Right lobe of liver (tissue), 6 donors: ENCODE results near the gene EZR. TPM values are rescaled to one million over a fixed set of nuclear protein-coding genes. Genes with fewer than 3 reads are reported as not detected.

Source experiments
- ATAC-seq, 4 donors: fragments of 200-7000 bp; cut with Tn5 transposase; one replicate each; pipeline ENCODE4 v1.9.1; 2020; ENCODE audit warnings: mild to moderate bottlenecking in 4 of 4, moderate library complexity in 4 of 4
- DNase-seq, 3 donors: peaks; one replicate each; pipeline ENCODE4 v3.0.0-alpha.2; 2020
- H3K27ac ChIP-seq, 3 donors: fragments of 200-600 bp; one replicate each; pipeline ENCODE4 v1.8.0; 2022
- H3K27me3 ChIP-seq, 2 donors: fragments of 200-600 bp; one replicate each; pipeline ENCODE4 v1.8.0; 2022
- H3K36me3 ChIP-seq, 4 donors: fragments of 200-600 bp; sonication (generic) in 1 of 4; one replicate each; pipeline versions ENCODE4 v1.5.1 to v1.8.0; 2017 to 2022; ENCODE audit warnings: control low read depth in 1 of 4
- H3K4me1 ChIP-seq, 4 donors: fragments of 200-600 bp; sonication (generic) in 1 of 4; one replicate each; pipeline versions ENCODE4 v1.5.1 to v1.8.0; 2017 to 2022; ENCODE audit warnings: control low read depth in 1 of 4
- H3K4me3 ChIP-seq, 3 donors: fragments of 200-600 bp; one replicate each; pipeline ENCODE4 v1.8.0; 2022
- H3K9me3 ChIP-seq, 4 donors: fragments of 200-600 bp; sonication (generic) in 1 of 4; one replicate each; pipeline versions ENCODE4 v1.5.1 to v1.8.0; 2017 to 2022; ENCODE audit warnings: control low read depth in 1 of 4
- POLR2A ChIP-seq: fragments of 450-650 bp; IDR thresholded peaks from one replicate; pipeline ENCODE4 v1.6.1; 2017; ENCODE audit warnings: antibody characterized with exemption, mild to moderate bottlenecking
- WGBS: methylation state at CpG from one replicate; pipeline ENCODE4 v1.1.6; 2018; ENCODE audit warnings: low coverage, low lambda C conversion rate; ENCODE audit not compliant: insufficient coverage; ENCODE audit errors: missing lambda C conversion rate; 5-methylcytosine and 5-hydroxymethylcytosine counted together
- intact Hi-C, 2 donors: fragments of 100-400 bp; cut with DNase I; formaldehyde crosslinking; loops; one replicate each; pipeline versions ENCODE4 v1.11.2 to v1.14.1; 2022
- total RNA-seq, 6 experiments: library from RNA; depleted of rRNA in 2 of 6; stranded (reverse); fragments of >200 nt in 2 of 6; fragmentation: NEBNext Ultra II Directional in 3 of 6; extraction: Animal tissue kit (Norgen Biotek cat#: 25700) in 3 of 6; gene quantifications; one replicate each; pipeline versions ENCODE4 v1.1.0 to v1.2.4, GENCODE V29; 2016 to 2023
- TF ChIP-seq, protein P1 (sequence below), 4 donors: fragments of 200-600 bp in 3 of 4; fragments of 450-650 bp in 1 of 4; IDR thresholded peaks; one replicate each; pipeline versions ENCODE4 v1.5.1 to v1.8.0; 2016 to 2022; ENCODE audit warnings: antibody characterized with exemption in 4 of 4, mild to moderate bottlenecking in 2 of 4
- donor health status: DM: no; HTN: yes; CAD: no.
- donor health status: DM: no; HTN: no; CAD: no.
- donor health status: DM: no; HTN: no; CAD: no.
- donor health status: DM: no; HTN: yes; CAD: no.
- donor health status: DM: no; HTN: yes; CAD: no.

The EZR gene
- total RNA-seq, 6 experiments from 2014 or later, result 26.4 to 161 (median 35.9) TPM

DNA sequence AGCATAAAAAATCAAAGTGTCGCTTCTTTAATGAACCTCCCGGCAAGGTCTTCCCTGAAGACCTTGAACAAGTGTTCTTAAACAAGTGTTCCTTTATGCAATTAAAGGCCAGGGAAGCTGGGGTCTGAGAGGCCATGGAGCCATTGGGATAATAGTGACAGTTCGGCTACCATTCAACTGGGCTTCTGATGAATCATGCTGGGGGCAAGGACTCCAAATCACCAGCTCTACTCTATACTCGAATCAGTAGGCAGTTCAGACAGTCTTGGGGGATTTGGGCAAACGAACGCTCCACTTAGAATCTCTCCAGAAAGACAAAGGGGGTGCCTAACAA is 34.7 kb upstream of the EZR start:
- ATAC-seq, result no peak
- no peak overlapping the region for H3K4me3 ChIP-seq
- no peak for DNase-seq
- intact Hi-C loops, result no loop called here
- H3K4me1 ChIP-seq, result no peaks in the 10 kb centered on the region
- TF ChIP-seq, protein P1, sequence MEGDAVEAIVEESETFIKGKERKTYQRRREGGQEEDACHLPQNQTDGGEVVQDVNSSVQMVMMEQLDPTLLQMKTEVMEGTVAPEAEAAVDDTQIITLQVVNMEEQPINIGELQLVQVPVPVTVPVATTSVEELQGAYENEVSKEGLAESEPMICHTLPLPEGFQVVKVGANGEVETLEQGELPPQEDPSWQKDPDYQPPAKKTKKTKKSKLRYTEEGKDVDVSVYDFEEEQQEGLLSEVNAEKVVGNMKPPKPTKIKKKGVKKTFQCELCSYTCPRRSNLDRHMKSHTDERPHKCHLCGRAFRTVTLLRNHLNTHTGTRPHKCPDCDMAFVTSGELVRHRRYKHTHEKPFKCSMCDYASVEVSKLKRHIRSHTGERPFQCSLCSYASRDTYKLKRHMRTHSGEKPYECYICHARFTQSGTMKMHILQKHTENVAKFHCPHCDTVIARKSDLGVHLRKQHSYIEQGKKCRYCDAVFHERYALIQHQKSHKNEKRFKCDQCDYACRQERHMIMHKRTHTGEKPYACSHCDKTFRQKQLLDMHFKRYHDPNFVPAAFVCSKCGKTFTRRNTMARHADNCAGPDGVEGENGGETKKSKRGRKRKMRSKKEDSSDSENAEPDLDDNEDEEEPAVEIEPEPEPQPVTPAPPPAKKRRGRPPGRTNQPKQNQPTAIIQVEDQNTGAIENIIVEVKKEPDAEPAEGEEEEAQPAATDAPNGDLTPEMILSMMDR (IDR thresholded peaks at IDR 0.05), result no peak
- no peak for TF ChIP-seq POLR2A
- no peaks in the 10 kb centered on the region for H3K9me3 ChIP-seq
- no peaks in the 10 kb centered on the region for H3K36me3 ChIP-seq
- H3K27me3 ChIP-seq, result no peaks in the 10 kb centered on the region
- 81% methylated on average over 4 of the region's 6 CpGs for WGBS
- H3K27ac ChIP-seq, result no peak overlapping the region

DNA sequence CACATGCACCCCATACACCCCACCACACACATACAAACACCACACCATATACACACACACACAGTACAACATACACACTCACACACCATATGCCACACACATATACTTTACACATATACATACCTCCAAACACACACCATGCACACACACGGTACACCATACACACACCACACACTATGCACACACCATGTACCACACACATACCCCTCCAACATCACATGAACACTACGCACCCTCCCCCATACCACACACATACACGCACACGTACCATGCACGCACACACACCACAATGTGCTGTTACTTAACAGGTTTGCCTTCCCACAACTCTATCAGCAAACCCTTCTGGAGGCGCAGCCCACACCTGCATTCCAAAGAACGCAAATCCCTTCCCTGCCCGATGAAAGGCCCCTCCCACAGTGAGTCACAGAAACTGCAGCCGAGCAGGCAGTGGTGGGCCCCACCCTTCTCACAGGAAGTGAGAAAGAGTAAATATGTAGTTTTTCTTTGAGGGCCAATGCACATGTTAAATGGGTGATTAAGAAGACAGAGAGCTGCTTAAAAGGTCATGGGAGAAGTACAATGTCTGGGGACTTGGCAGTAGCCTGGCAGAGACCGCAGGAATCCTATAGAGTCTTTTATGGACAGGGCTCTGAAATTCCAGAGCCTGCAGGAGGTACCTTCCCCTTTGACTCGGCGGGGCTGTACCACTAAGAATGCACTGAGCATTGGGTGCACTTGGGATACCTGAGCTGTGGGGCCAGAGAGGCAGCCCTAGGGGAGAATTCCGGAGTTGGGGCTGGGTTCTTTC is 34.1 kb upstream of the EZR start:
- intact Hi-C loops, result no loop called here
- 64% methylated on average over 13 of the region's 13 CpGs for WGBS
- Histone ChIP-seq H3K4me3 (no peak overlapping the region), H3K27me3 (no peaks in the 10 kb centered on the region), H3K27ac (no peak overlapping the region), H3K36me3 (no peaks in the 10 kb centered on the region), H3K4me1 (no peaks in the 10 kb centered on the region), H3K9me3 (no peaks in the 10 kb centered on the region)
- TF ChIP-seq, protein P1 (IDR thresholded peaks at IDR 0.05), result no peak
- no peak for TF ChIP-seq POLR2A
- peak; percentile 54 to 80 (median 68) for ATAC-seq
- DNase-seq, result peak in 1 of 3 donors; percentile 57

DNA sequence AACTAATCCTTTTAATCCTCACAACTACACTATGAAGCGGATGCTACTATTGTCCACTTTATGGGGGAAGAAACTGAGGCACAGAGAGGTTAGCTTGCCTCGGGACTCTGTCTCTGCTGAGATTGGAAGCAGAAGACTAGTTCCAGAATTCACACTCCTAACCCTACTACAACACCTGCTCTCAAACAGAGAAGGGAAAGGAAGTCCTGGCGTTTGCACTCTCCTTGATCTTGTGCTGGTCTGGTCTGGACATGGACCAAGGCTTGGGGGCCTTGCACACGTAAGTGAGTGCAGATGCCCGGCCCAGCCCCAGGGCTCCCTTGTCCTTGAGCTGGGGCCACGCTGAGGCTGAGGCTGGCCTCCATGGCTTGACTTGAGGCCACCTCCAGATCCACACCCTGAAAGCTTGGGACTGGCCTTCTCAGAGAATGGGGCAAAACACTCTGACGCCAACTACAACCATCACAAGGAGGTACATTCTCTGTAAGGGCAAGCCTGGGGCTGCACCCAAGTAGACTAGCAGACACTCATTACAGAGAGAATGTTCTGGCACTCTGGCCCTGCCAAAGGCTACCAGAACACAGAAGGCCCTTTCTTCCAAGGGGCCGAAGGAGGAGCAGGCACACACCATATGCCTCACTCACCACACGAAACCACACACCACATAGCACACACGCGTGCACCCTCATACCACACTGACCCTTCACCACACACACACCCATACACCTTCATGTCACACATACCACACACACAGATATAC is 33.3 kb upstream of the EZR start:
- Histone ChIP-seq H3K27ac (no peak overlapping the region), H3K9me3 (no peaks in the 10 kb centered on the region), H3K4me3 (no peak overlapping the region), H3K4me1 (no peaks in the 10 kb centered on the region), H3K27me3 (no peaks in the 10 kb centered on the region), H3K36me3 (no peaks in the 10 kb centered on the region)
- no peak for ATAC-seq
- no peak for DNase-seq
- intact Hi-C loops, result no loop called here
- WGBS, result 97% methylated on average over 5 of the region's 11 CpGs
- TF ChIP-seq, protein P1 (IDR thresholded peaks at IDR 0.05), result no peak
- no peak for TF ChIP-seq POLR2A

DNA sequence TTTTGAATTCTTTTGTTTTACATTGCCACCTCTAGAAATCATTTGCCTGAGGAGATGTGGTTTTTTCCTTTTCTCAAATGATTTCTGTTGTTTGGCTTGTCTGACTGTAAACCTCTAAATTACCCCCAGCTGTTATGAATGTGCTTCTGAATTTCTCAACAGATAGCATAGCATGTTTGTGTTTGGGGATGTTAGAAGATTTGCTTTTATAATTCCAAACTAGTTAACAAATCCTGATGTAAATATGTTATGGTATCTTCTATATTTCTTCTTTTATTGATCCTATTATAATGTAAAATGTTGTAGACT is 31.6 kb upstream of the EZR start:
- intact Hi-C loops, result no loop called here
- no peaks in the 10 kb centered on the region for H3K9me3 ChIP-seq
- TF ChIP-seq, protein P1 (IDR thresholded peaks at IDR 0.05), result no peak
- no peak for TF ChIP-seq POLR2A
- ATAC-seq, result no peak
- H3K36me3 ChIP-seq, result no peaks in the 10 kb centered on the region
- DNase-seq, result no peak
- no peaks in the 10 kb centered on the region for H3K4me1 ChIP-seq
- H3K27me3 ChIP-seq, result no peaks in the 10 kb centered on the region
- H3K27ac ChIP-seq, result no peak overlapping the region
- no peak overlapping the region for H3K4me3 ChIP-seq
